SK-N-SH (cell line): ENCODE measurements around the gene SLC31A1. TPM values are rescaled to one million over a fixed set of nuclear protein-coding genes. Genes with fewer than 3 reads are reported as not detected.

Source experiments
- CTCF ChIA-PET: fragments of 300-600, 350-600 bp; formaldehyde crosslinking; extraction: SDS; loops from one replicate; lab custom pipeline; 2021; lab: Yijun Ruan, JAX
- POLR2A ChIA-PET: fragments of 350-600 bp; sonication (Branson Sonifier 250); formaldehyde crosslinking; extraction: SDS; loops from one replicate; lab custom pipeline; 2020; ENCODE audit warnings: antibody characterized with exemption, inconsistent platforms; lab: Yijun Ruan, JAX
- DNase-seq: peaks from one replicate; pipeline ENCODE4 v3.0.0; 2012
- H2AFZ ChIP-seq: fragments of 200-600 bp; sonication (generic); 2 replicates; pipeline ENCODE4 v1.8.1; 2016; ENCODE audit warnings: antibody characterized with exemption, mild to moderate bottlenecking, low read depth
- H3F3A ChIP-seq: fragments of 200-600 bp; sonication (generic); replicated peaks from 2 replicates; pipeline ENCODE3; 2016; ENCODE audit warnings: antibody characterized with exemption, mild to moderate bottlenecking; ENCODE audit not compliant: insufficient read depth
- H3K27ac ChIP-seq, 2 experiments: fragments of 200-500 bp in 1 of 2; fragments of 200-600 bp in 1 of 2; sonication (Bioruptor generic) in 1 of 2; sonication (generic), shearing (Covaris generic) in 1 of 2; 2 replicates each; pipeline versions ENCODE4 v1.5.1 to v1.6.1; 2014 to 2016; ENCODE audit warnings: low read depth in 2 of 2, inconsistent platforms in 1 of 2, low read length in 1 of 2, mild to moderate bottlenecking in 1 of 2, mixed read lengths in 1 of 2
- H3K27me3 ChIP-seq: fragments of 200-600 bp; sonication (generic), shearing (Covaris generic); 2 replicates; pipeline ENCODE4 v1.6.1; 2016; ENCODE audit warnings: mixed run types; ENCODE audit not compliant: insufficient read depth
- H3K36me3 ChIP-seq, 2 experiments: fragments of 200-500 bp in 1 of 2; fragments of 200-600 bp in 1 of 2; sonication (Bioruptor generic) in 1 of 2; sonication (generic) in 1 of 2; replicated peaks in 1 of 2; 2 replicates each; pipeline versions ENCODE3 to v1.5.1; 2014 to 2016; ENCODE audit warnings: low read length in 1 of 2, mild to moderate bottlenecking in 1 of 2; ENCODE audit not compliant: insufficient read depth in 2 of 2, control insufficient read depth in 1 of 2
- H3K4me1 ChIP-seq, 2 experiments: fragments of 200-500 bp in 1 of 2; fragments of 200-600 bp in 1 of 2; sonication (Bioruptor generic) in 1 of 2; sonication (generic), shearing (Covaris generic) in 1 of 2; 2 replicates each; pipeline versions ENCODE4 v1.5.1 to v1.6.1; 2014 to 2016; ENCODE audit warnings: low read depth in 1 of 2, low read length in 1 of 2, mixed run types in 1 of 2; ENCODE audit not compliant: insufficient read depth in 2 of 2, control insufficient read depth in 1 of 2
- H3K4me2 ChIP-seq: fragments of 200-600 bp; sonication (generic), shearing (Covaris generic); 2 replicates; pipeline ENCODE4 v1.6.1; 2017; ENCODE audit warnings: mixed run types
- H3K4me3 ChIP-seq, 2 experiments: fragments of 200-500 bp in 1 of 2; fragments of 200-600 bp in 1 of 2; sonication (Bioruptor generic) in 1 of 2; sonication (generic), shearing (Covaris generic) in 1 of 2; 2 replicates each; pipeline versions ENCODE4 v1.5.1 to v1.8.1; 2014 to 2016; ENCODE audit warnings: low read depth in 2 of 2, inconsistent platforms in 1 of 2, low read length in 1 of 2, mild to moderate bottlenecking in 1 of 2, mixed read lengths in 1 of 2, moderate library complexity in 1 of 2
- H3K79me2 ChIP-seq: fragments of 200-600 bp; sonication (generic); 2 replicates; pipeline ENCODE4 v1.8.1; 2017; ENCODE audit warnings: mild to moderate bottlenecking; ENCODE audit not compliant: insufficient read depth
- H3K9ac ChIP-seq: fragments of 200-600 bp; sonication (generic); 2 replicates; pipeline ENCODE4 v1.6.1; 2017; ENCODE audit warnings: mixed run types
- H3K9me2 ChIP-seq: fragments of 200-600 bp; sonication (generic); 2 replicates; pipeline ENCODE4 v1.6.1; 2017; ENCODE audit warnings: mixed run types
- H3K9me3 ChIP-seq: fragments of 200-600 bp; sonication (generic); 2 replicates; pipeline ENCODE4 v1.6.1; 2017; ENCODE audit warnings: mixed run types, mild to moderate bottlenecking, moderate library complexity
- H4K20me1 ChIP-seq: fragments of 200-600 bp; sonication (generic); 2 replicates; pipeline ENCODE4 v1.6.1; 2017; ENCODE audit warnings: mild to moderate bottlenecking, mixed run types; ENCODE audit not compliant: insufficient read depth
- CHD2 ChIP-seq: fragments of 150-350 bp; IDR thresholded peaks from 2 replicates; pipeline ENCODE4 v1.6.1; 2018; ENCODE audit warnings: low read length; ENCODE audit not compliant: partially characterized antibody
- FOSL2 ChIP-seq: IDR thresholded peaks from 2 replicates; pipeline ENCODE4 v1.4.0; 2012; ENCODE audit warnings: low read depth, mild to moderate bottlenecking, moderate library complexity, borderline replicate concordance
- FOXJ3 ChIP-seq: sonication (generic); formaldehyde crosslinking; IDR thresholded peaks from 2 replicates; pipeline ENCODE4 v1.5.1; 2020; ENCODE audit warnings: mild to moderate bottlenecking, missing genetic modification reagents
- RFX5 ChIP-seq: IDR thresholded peaks from 2 replicates; pipeline ENCODE4 v1.6.1; 2012; ENCODE audit warnings: mild to moderate bottlenecking, improper control_type of control experiment, low read length
- TEAD4 ChIP-seq: IDR thresholded peaks from 2 replicates; pipeline ENCODE4 v1.4.0; 2012; ENCODE audit warnings: mild to moderate bottlenecking, borderline replicate concordance; ENCODE audit not compliant: insufficient read depth
- WGBS: methylation state at CpG from one replicate; pipeline ENCODE4 v1.1.6; 2017; ENCODE audit warnings: low lambda C conversion rate; 5-methylcytosine and 5-hydroxymethylcytosine counted together
- polyA plus RNA-seq, 3 experiments: library from polyadenylated mRNA; depleted of rRNA; stranded (reverse); fragments of >200 nt; gene quantifications; 2 replicates each; pipeline ENCODE4 v1.2.3, GENCODE V29; 2012
- TF ChIP-seq, protein P1 (sequence below): fragments of 150-350 bp; IDR thresholded peaks from 2 replicates; pipeline ENCODE4 v1.6.1; 2016; ENCODE audit warnings: mild to moderate bottlenecking, low read depth, low read length
- TF ChIP-seq, protein P2 (sequence below): IDR thresholded peaks from 2 replicates; pipeline ENCODE4 v1.6.1; 2012; ENCODE audit warnings: mild to moderate bottlenecking, low read depth, low read length, moderate library complexity
- TF ChIP-seq, protein P3 (sequence below): fragments of 200-600 bp; sonication (generic); IDR thresholded peaks from 2 replicates; pipeline ENCODE4 v1.6.1; 2017; ENCODE audit warnings: antibody characterized with exemption, mild to moderate bottlenecking, moderate library complexity
- TF ChIP-seq, protein P4 (sequence below): IDR thresholded peaks from 2 replicates; pipeline ENCODE4; 2012
- TF ChIP-seq, protein P5 (sequence below): IDR thresholded peaks from 2 replicates; pipeline ENCODE4 v1.4.0; 2012; ENCODE audit warnings: low read depth

The SLC31A1 gene
- polyA plus RNA-seq, 1 of the 3 experiments (the other 2 are of a cell fraction) = 7.7 TPM

DNA sequence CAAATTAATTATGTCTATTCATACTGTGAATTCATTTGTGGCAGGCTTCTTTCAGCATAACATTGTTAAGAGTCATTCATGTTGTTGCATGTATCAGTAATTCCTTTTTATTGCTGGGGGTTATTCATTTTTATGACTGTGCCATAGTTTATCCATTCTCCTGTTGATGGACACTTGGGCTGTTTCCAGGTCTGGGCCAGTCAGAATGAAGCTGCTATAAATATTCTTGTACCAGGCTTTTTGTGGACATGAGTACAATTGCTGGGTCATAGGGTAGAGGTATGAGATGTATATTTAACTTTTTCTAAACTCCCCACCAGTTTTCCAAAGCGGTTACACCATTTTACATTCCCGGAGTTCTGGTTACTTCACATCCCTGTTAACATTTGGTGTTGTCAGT, 67.7 kb downstream of the SLC31A1 start:
- CTCF ChIA-PET = no interaction called here
- no peak overlapping the region for H3K4me3 ChIP-seq

DNA sequence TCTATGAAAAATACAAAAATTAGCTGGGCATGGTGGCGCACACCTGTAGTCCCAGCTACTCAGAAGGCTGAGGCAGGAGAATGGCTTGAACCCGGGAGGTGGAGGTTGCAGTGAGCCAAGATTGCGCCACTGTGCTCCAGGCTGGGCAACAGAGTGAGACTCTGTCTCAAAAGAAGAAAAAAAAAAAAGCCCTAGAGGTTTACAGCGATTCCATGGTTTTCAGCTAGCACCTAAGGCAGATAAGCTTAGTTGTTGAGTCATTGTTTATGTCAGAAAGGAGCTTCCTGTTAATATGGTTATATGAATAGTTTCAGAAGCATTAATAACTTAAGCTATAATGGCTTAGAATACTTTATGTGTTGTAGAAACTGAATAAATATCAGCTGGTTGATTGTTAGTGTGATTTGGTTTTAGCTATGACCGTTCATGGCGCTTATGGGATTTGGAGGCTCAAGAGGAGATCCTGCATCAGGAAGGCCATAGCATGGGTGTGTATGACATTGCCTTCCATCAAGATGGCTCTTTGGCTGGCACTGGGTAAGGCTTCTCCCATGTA, 68.8 kb downstream of the SLC31A1 start:
- ChIA-PET POLR2A (no interaction called here), CTCF (interaction anchor here (1.1 to 2.1 kb wide), 3 partner anchors 15 to 156 kb away, joined by 3 to 8 read pairs (median 3); partner anchors contain the start of genes CDC26 and PRPF4)
- no peaks in the 10 kb centered on the region for H4K20me1 ChIP-seq
- H3K27me3 ChIP-seq = no peaks in the 10 kb centered on the region
- H3K4me3 ChIP-seq = no peak overlapping the region
- no peak overlapping the region for H3K27ac ChIP-seq
- no peak overlapping the region for H3K9ac ChIP-seq
- H3K9me2 ChIP-seq = no peaks in the 10 kb centered on the region
- no peaks in the 10 kb centered on the region for H3K4me1 ChIP-seq
- H3F3A ChIP-seq = peaks cover 23% of the 10 kb centered on the region
- peaks cover 70 to 74% of the 10 kb centered on the region in 2 experiments for H3K36me3 ChIP-seq
- H3K9me3 ChIP-seq = no peaks in the 10 kb centered on the region
- TF ChIP-seq, protein P1, sequence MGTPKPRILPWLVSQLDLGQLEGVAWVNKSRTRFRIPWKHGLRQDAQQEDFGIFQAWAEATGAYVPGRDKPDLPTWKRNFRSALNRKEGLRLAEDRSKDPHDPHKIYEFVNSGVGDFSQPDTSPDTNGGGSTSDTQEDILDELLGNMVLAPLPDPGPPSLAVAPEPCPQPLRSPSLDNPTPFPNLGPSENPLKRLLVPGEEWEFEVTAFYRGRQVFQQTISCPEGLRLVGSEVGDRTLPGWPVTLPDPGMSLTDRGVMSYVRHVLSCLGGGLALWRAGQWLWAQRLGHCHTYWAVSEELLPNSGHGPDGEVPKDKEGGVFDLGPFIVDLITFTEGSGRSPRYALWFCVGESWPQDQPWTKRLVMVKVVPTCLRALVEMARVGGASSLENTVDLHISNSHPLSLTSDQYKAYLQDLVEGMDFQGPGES = no peak
- TF ChIP-seq FOSL2 (no peak), TEAD4 (no peak)
- TF ChIP-seq, protein P2, sequence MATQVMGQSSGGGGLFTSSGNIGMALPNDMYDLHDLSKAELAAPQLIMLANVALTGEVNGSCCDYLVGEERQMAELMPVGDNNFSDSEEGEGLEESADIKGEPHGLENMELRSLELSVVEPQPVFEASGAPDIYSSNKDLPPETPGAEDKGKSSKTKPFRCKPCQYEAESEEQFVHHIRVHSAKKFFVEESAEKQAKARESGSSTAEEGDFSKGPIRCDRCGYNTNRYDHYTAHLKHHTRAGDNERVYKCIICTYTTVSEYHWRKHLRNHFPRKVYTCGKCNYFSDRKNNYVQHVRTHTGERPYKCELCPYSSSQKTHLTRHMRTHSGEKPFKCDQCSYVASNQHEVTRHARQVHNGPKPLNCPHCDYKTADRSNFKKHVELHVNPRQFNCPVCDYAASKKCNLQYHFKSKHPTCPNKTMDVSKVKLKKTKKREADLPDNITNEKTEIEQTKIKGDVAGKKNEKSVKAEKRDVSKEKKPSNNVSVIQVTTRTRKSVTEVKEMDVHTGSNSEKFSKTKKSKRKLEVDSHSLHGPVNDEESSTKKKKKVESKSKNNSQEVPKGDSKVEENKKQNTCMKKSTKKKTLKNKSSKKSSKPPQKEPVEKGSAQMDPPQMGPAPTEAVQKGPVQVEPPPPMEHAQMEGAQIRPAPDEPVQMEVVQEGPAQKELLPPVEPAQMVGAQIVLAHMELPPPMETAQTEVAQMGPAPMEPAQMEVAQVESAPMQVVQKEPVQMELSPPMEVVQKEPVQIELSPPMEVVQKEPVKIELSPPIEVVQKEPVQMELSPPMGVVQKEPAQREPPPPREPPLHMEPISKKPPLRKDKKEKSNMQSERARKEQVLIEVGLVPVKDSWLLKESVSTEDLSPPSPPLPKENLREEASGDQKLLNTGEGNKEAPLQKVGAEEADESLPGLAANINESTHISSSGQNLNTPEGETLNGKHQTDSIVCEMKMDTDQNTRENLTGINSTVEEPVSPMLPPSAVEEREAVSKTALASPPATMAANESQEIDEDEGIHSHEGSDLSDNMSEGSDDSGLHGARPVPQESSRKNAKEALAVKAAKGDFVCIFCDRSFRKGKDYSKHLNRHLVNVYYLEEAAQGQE = no peak
- TF ChIP-seq, protein P3, sequence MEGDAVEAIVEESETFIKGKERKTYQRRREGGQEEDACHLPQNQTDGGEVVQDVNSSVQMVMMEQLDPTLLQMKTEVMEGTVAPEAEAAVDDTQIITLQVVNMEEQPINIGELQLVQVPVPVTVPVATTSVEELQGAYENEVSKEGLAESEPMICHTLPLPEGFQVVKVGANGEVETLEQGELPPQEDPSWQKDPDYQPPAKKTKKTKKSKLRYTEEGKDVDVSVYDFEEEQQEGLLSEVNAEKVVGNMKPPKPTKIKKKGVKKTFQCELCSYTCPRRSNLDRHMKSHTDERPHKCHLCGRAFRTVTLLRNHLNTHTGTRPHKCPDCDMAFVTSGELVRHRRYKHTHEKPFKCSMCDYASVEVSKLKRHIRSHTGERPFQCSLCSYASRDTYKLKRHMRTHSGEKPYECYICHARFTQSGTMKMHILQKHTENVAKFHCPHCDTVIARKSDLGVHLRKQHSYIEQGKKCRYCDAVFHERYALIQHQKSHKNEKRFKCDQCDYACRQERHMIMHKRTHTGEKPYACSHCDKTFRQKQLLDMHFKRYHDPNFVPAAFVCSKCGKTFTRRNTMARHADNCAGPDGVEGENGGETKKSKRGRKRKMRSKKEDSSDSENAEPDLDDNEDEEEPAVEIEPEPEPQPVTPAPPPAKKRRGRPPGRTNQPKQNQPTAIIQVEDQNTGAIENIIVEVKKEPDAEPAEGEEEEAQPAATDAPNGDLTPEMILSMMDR = no peak
- TF ChIP-seq, protein P4, sequence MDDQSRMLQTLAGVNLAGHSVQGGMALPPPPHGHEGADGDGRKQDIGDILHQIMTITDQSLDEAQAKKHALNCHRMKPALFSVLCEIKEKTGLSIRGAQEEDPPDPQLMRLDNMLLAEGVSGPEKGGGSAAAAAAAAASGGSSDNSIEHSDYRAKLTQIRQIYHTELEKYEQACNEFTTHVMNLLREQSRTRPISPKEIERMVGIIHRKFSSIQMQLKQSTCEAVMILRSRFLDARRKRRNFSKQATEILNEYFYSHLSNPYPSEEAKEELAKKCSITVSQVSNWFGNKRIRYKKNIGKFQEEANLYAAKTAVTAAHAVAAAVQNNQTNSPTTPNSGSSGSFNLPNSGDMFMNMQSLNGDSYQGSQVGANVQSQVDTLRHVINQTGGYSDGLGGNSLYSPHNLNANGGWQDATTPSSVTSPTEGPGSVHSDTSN = no peak
- TF ChIP-seq, protein P5, sequence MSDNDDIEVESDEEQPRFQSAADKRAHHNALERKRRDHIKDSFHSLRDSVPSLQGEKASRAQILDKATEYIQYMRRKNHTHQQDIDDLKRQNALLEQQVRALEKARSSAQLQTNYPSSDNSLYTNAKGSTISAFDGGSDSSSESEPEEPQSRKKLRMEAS = no peak
- H2AFZ ChIP-seq = no peak overlapping the region
- 90% methylated on average over 6 of the region's 6 CpGs for WGBS
- H3K4me2 ChIP-seq = no peak overlapping the region
- DNase-seq = no peak
- H3K79me2 ChIP-seq = no peaks in the 10 kb centered on the region

More for the DNA sequence above, 67.7 kb downstream of the SLC31A1 start:
- peaks cover 23% of the 10 kb centered on the region for H3F3A ChIP-seq
- no peaks in the 10 kb centered on the region for H3K9me3 ChIP-seq
- no peak for DNase-seq
- POLR2A ChIA-PET = no interaction called here
- H4K20me1 ChIP-seq = no peaks in the 10 kb centered on the region
- WGBS = 96% methylated on average over 2 of the region's 2 CpGs
- no peak overlapping the region for H3K9ac ChIP-seq
- no peak overlapping the region for H2AFZ ChIP-seq
- no peaks in the 10 kb centered on the region for H3K4me1 ChIP-seq
- peaks cover 80 to 83% of the 10 kb centered on the region in 2 experiments for H3K36me3 ChIP-seq
- H3K79me2 ChIP-seq = no peaks in the 10 kb centered on the region
- H3K27me3 ChIP-seq = no peaks in the 10 kb centered on the region
- no peak overlapping the region for H3K27ac ChIP-seq
- TF ChIP-seq TEAD4 (no peak), FOXJ3 (CRISPR knock-in tag) (no peak), CHD2 (no peak), FOSL2 (no peak), RFX5 (no peak)
- H3K4me2 ChIP-seq = no peak overlapping the region
- no peaks in the 10 kb centered on the region for H3K9me2 ChIP-seq
